IMR-90 (cell line): ENCODE measurements around the gene PMEPA1. TPM values are rescaled to one million over a fixed set of nuclear protein-coding genes. Genes with fewer than 3 reads are reported as not detected.
A peak's percentile ranks its signal among the peaks of the same experiment; 100 is the strongest.

Experiments
- ATAC-seq: fragments of 200-7000 bp; cut with Tn5 transposase; 2 replicates; pipeline ENCODE4 v1.9.1; 2020; ENCODE audit warnings: low read depth, mild to moderate bottlenecking, moderate library complexity
- BruUV-seq: library from RNA; stranded (reverse); fragments of 400-500 nt; replicated peaks from 2 replicates; lab custom pipeline; 2021; lab: Mats Ljungman, UMichigan
- CTCF ChIA-PET: fragments of 300-600 bp; formaldehyde crosslinking; extraction: SDS; loops from one replicate; lab custom pipeline; 2021; ENCODE audit warnings: antibody characterized with exemption; lab: Yijun Ruan, JAX
- POLR2A ChIA-PET: fragments of 300-600 bp; sonication (Branson Sonifier 250); formaldehyde crosslinking; loops from one replicate; lab custom pipeline; 2022; ENCODE audit warnings: antibody characterized with exemption; ENCODE audit not compliant: unreplicated experiment; lab: Charles Lee
- DNase-seq: peaks from one replicate; pipeline ENCODE4 v3.0.0; 2013
- H2AFZ ChIP-seq: replicated peaks from 2 replicates; pipeline ENCODE3; 2013; ENCODE audit warnings: low read length, mild to moderate bottlenecking; ENCODE audit not compliant: poor library complexity
- H2AK5ac ChIP-seq: 2 replicates; pipeline ENCODE4 v1.6.1; 2013; ENCODE audit warnings: low read depth, low read length, inconsistent platforms
- H2AK9ac ChIP-seq: replicated peaks from 2 replicates; pipeline ENCODE3; 2013; ENCODE audit warnings: mild to moderate bottlenecking, low read depth, low read length, moderate library complexity; ENCODE audit not compliant: poor library complexity
- H2BK120ac ChIP-seq: 2 replicates; pipeline ENCODE4 v1.6.1; 2013; ENCODE audit warnings: low read depth, low read length, inconsistent platforms
- H2BK15ac ChIP-seq: 3 replicates; pipeline ENCODE4 v1.6.1; 2013; ENCODE audit warnings: low read depth, low read length, inconsistent platforms
- H2BK20ac ChIP-seq: 2 replicates; pipeline ENCODE4 v1.6.1; 2013; ENCODE audit warnings: low read depth, mild to moderate bottlenecking, inconsistent platforms, low read length, moderate library complexity
- H2BK5ac ChIP-seq: 2 replicates; pipeline ENCODE4 v1.6.1; 2013; ENCODE audit warnings: mild to moderate bottlenecking, low read depth, low read length, inconsistent platforms; ENCODE audit not compliant: poor library complexity, severe bottlenecking
- H3K14ac ChIP-seq: replicated peaks from 2 replicates; pipeline ENCODE4 v1.6.1; 2013; ENCODE audit warnings: low read depth, low read length, inconsistent platforms
- H3K18ac ChIP-seq: 2 replicates; pipeline ENCODE4 v1.6.1; 2013; ENCODE audit warnings: low read depth, low read length, control low read depth
- H3K23ac ChIP-seq: 2 replicates; pipeline ENCODE4 v1.6.1; 2013; ENCODE audit warnings: low read depth, low read length, inconsistent platforms
- H3K27ac ChIP-seq: 2 replicates; pipeline ENCODE4 v1.5.1; 2013; ENCODE audit warnings: mild to moderate bottlenecking, control low read depth, low read length; ENCODE audit not compliant: insufficient read depth
- H3K27me3 ChIP-seq: 2 replicates; pipeline ENCODE4 v1.6.1; 2013; ENCODE audit warnings: low read length; ENCODE audit not compliant: control insufficient read depth, insufficient read depth
- H3K36me3 ChIP-seq: 2 replicates; pipeline ENCODE4 v1.6.1; 2013; ENCODE audit warnings: low read length, mixed read lengths; ENCODE audit not compliant: control insufficient read depth, insufficient read depth
- H3K4ac ChIP-seq: 2 replicates; pipeline ENCODE4 v1.6.1; 2013; ENCODE audit warnings: low read depth, low read length, inconsistent platforms
- H3K4me1 ChIP-seq: 2 replicates; pipeline ENCODE4 v1.6.1; 2013; ENCODE audit warnings: low read length, mixed read lengths; ENCODE audit not compliant: control insufficient read depth, insufficient read depth
- H3K4me2 ChIP-seq: 2 replicates; pipeline ENCODE4 v1.6.1; 2013; ENCODE audit warnings: low read depth, mild to moderate bottlenecking, control low read depth, low read length, moderate library complexity
- H3K4me3 ChIP-seq: 2 replicates; pipeline ENCODE4 v1.5.1; 2013; ENCODE audit warnings: low read depth, mild to moderate bottlenecking, control low read depth, low read length, moderate library complexity; ENCODE audit not compliant: insufficient read depth
- H3K56ac ChIP-seq: 2 replicates; pipeline ENCODE4 v1.6.1; 2013; ENCODE audit warnings: low read length, inconsistent platforms; ENCODE audit not compliant: insufficient read depth; ENCODE audit errors: extremely low read depth
- H3K79me1 ChIP-seq, 2 experiments: 2 replicates each; pipeline ENCODE4 v1.6.1; 2013; ENCODE audit warnings: low read length in 2 of 2, inconsistent platforms in 1 of 2, low read depth in 1 of 2
- H3K9ac ChIP-seq: 2 replicates; pipeline ENCODE4 v1.6.1; 2013; ENCODE audit warnings: low read depth, low read length, control low read depth
- H3K9me1 ChIP-seq: 2 replicates; pipeline ENCODE4 v1.6.1; 2013; ENCODE audit warnings: low read length, inconsistent platforms; ENCODE audit not compliant: insufficient read depth
- H3K9me3 ChIP-seq: 2 replicates; pipeline ENCODE4 v1.6.1; 2013; ENCODE audit warnings: low read length; ENCODE audit not compliant: control insufficient read depth, insufficient read depth
- H4K20me1 ChIP-seq: 2 replicates; pipeline ENCODE4 v1.6.1; 2013; ENCODE audit warnings: low read length, inconsistent platforms; ENCODE audit not compliant: insufficient read depth
- H4K5ac ChIP-seq: 2 replicates; pipeline ENCODE4 v1.6.1; 2013; ENCODE audit warnings: mild to moderate bottlenecking, low read depth, low read length, control low read depth
- H4K8ac ChIP-seq, 2 experiments: 2 replicates each; pipeline ENCODE4 v1.6.1; 2013; ENCODE audit warnings: low read depth in 2 of 2, low read length in 2 of 2, control low read depth in 1 of 2, inconsistent platforms in 1 of 2
- H4K91ac ChIP-seq: 2 replicates; pipeline ENCODE4 v1.6.1; 2013; ENCODE audit warnings: low read depth, low read length, inconsistent platforms; ENCODE audit not compliant: insufficient read depth
- BHLHE40 ChIP-seq: fragments of 150-350 bp; IDR thresholded peaks from 2 replicates; pipeline ENCODE4 v1.6.1; 2016; ENCODE audit warnings: mild to moderate bottlenecking, low read depth, low read length
- CEBPB ChIP-seq: IDR thresholded peaks from 2 replicates; pipeline ENCODE4 v1.6.1; 2012; ENCODE audit warnings: low read depth, low read length, improper control_type of control experiment
- CHD1 ChIP-seq: IDR thresholded peaks from 2 replicates; pipeline ENCODE4 v1.6.1; 2012; ENCODE audit warnings: low read depth, low read length, improper control_type of control experiment
- MAFK ChIP-seq: IDR thresholded peaks from 2 replicates; pipeline ENCODE4 v1.6.1; 2012; ENCODE audit warnings: low read depth, low read length, improper control_type of control experiment
- MAZ ChIP-seq: IDR thresholded peaks from 2 replicates; pipeline ENCODE4 v1.6.1; 2012; ENCODE audit warnings: low read depth, mild to moderate bottlenecking, low read length, improper control_type of control experiment, moderate library complexity, borderline replicate concordance
- MXI1 ChIP-seq: IDR thresholded peaks from 2 replicates; pipeline ENCODE4 v1.6.1; 2012; ENCODE audit warnings: low read depth, mild to moderate bottlenecking, low read length, moderate library complexity, borderline replicate concordance
- NFE2L2 ChIP-seq: fragments of 150-350 bp; IDR thresholded peaks from 2 replicates; pipeline ENCODE4 v1.6.1; 2016; ENCODE audit warnings: low read depth, mild to moderate bottlenecking, low read length
- POLR2A ChIP-seq: IDR thresholded peaks from 2 replicates; pipeline ENCODE4 v1.6.1; 2012; ENCODE audit warnings: mild to moderate bottlenecking, low read depth, low read length
- RAD21 ChIP-seq: IDR thresholded peaks from 2 replicates; pipeline ENCODE4 v1.6.1; 2012; ENCODE audit warnings: low read length, improper control_type of control experiment
- SMC3 ChIP-seq: fragments of 150-350 bp; IDR thresholded peaks from 2 replicates; pipeline ENCODE4 v1.6.1; 2016; ENCODE audit warnings: low read depth, mild to moderate bottlenecking, antibody characterized with exemption, low read length, moderate library complexity
- WGBS, 2 experiments: methylation state at CpG; one replicate each; pipeline versions ENCODE4 v1.1.5 to v1.1.7; 2013; ENCODE audit warnings: missing lambda C conversion rate in 2 of 2; ENCODE audit not compliant: insufficient read length in 1 of 2; ENCODE audit errors: extremely low coverage in 2 of 2; 5-methylcytosine and 5-hydroxymethylcytosine counted together
- dilution Hi-C: fragments of 300-500 bp; cut with HindIII; formaldehyde crosslinking; loops from one replicate; pipeline ENCODE4 v1.14.3; 2018; ENCODE audit warnings: low sequenced_read_pairs; ENCODE audit not compliant: unreplicated experiment
- in situ Hi-C: fragments of 300-500 bp; cut with MboI; formaldehyde crosslinking; loops from 3 replicates; pipeline ENCODE4 v1.14.3; 2019; ENCODE audit warnings: low sequenced_read_pairs, inconsistent platforms, mixed read lengths
- intact Hi-C: fragments of 100-400 bp; cut with micrococcal nuclease; formaldehyde crosslinking; loops from 2 replicates; pipeline ENCODE4 v1.10.0; 2022
- polyA plus RNA-seq, 3 experiments: library from polyadenylated mRNA; depleted of rRNA; stranded (reverse); fragments of >200 nt; gene quantifications; 2 replicates each; pipeline ENCODE4 v1.2.3, GENCODE V29; 2012; ENCODE audit warnings: low replicate concordance in 1 of 3
- total RNA-seq: library from RNA; depleted of rRNA; stranded (reverse); fragments of >200 nt; gene quantifications from 2 replicates; pipeline ENCODE4 v1.2.3, GENCODE V29; 2012
- TF ChIP-seq, protein P1 (sequence below): fragments of 150-350 bp; IDR thresholded peaks from 2 replicates; pipeline ENCODE4 v1.6.1; 2017; ENCODE audit warnings: mild to moderate bottlenecking, antibody characterized with exemption, low read length, low read depth
- TF ChIP-seq, protein P2 (sequence below): conservative IDR thresholded peaks from 2 replicates; pipeline ENCODE4 v1.5.1; 2012; ENCODE audit warnings: mild to moderate bottlenecking, low read depth, low read length, improper control_type of control experiment
- TF ChIP-seq, protein P3 (sequence below): fragments of 150-350 bp; IDR thresholded peaks from 2 replicates; pipeline ENCODE4 v1.6.1; 2016; ENCODE audit warnings: low read depth, mild to moderate bottlenecking, low read length, moderate library complexity, borderline replicate concordance

PMEPA1 gene
- total and polyA plus RNA-seq, 2 of the 4 experiments (the other 2 are of a cell fraction) = 2.0 to 6.9 TPM

DNA sequence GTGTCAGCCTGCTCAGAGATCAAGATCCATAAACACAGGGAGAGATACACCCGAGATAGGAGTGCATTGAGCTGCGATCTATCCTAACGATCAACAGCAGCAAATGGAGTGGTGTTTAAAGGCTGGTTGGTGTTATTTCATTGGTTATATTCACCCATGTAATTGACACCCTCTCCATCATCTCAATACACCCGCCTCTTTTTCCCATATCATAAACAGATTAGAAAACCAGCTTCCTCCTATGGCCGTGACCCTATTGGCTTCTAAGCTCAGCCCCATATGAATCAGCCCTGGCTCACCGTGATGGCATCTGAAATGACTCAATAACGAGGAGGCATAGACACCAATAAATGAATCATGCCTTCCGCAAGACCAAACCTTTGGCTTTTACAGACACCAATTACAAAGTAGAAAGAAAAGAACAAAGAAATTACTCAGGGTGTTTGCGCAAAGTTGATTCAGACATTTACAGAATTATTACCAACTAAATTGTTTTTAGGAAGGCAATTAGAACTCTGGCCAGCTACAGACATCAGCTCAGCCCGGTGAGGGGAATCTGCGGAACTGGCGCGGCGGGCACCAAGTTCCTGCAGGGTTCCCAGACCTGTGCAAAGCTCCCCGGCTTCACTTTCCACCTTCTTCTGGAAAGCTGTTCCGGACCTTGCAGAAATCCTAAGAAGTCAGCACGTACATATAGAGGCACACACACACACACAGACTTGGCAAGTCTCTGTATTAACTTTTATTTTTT is 11.5 kb downstream of the PMEPA1 start:
- Histone ChIP-seq H3K18ac (peak overlapping the region; percentile 43; the same call in 1 of the 2 replicates), H4K20me1 (peaks cover 82% of the 10 kb centered on the region), H4K91ac (peak overlapping the region; percentile 79), H3K9ac (peak overlapping the region; percentile 2; the same call in 1 of the 2 replicates), H2BK20ac (peak overlapping the region; percentile 80), H3K4ac (peak overlapping the region; percentile 73), H2AK5ac (peak overlapping the region; percentile 83), H3K36me3 (no peaks in the 10 kb centered on the region), H2BK15ac (peak overlapping the region; percentile 45; the same call in 2 of the 3 replicates), H4K5ac (no peak overlapping the region; the same call in 1 of the 2 replicates), H3K4me2 (peak overlapping the region; percentile 83), H3K79me1 (peaks cover 23 to 61% of the 10 kb centered on the region in 2 experiments; a peak in 3 of 4 replicates), H3K14ac (peak overlapping the region; percentile 62), H2BK120ac (peak overlapping the region; percentile 83), H4K8ac (peak overlapping the region; percentile 36 to 54; a peak in 1 of 4 replicates), H3K9me3 (no peaks in the 10 kb centered on the region), H3K4me3 (peak overlapping the region; percentile 5; the same call in 1 of the 2 replicates), H3K9me1 (peaks cover 34% of the 10 kb centered on the region), H2BK5ac (peak overlapping the region; percentile 41), H3K4me1 (peaks cover 17% of the 10 kb centered on the region), H2AK9ac (no peak overlapping the region), H3K27me3 (no peaks in the 10 kb centered on the region), H3K23ac (peak overlapping the region; percentile 55), H3K56ac (peak overlapping the region; percentile 39; the same call in 1 of the 2 replicates), H2AFZ (no peak overlapping the region), H3K27ac (peak overlapping the region; percentile 64)
- ATAC-seq (peak; percentile 95), DNase-seq (peak; percentile 98)
- ChIA-PET CTCF (interaction anchor here (0.6 kb wide), 1 partner anchor 37 kb away, joined by 3 read pairs; no protein-coding TSS in a partner anchor), POLR2A (interaction anchor here (1.3 kb wide), 1 partner anchor 12 kb away, joined by 4 read pairs; the partner anchor contains the start of gene PMEPA1)
- BruUV-seq = no TSS peak
- 0% methylated on average over 3 of the region's 17 CpGs; no CpG with 5 or more reads in 1 of the 2 experiments for WGBS, 2 experiments
- dilution Hi-C loops = no loop called here
- in situ Hi-C loops = loop anchor here (25.0 kb wide), 1 partner anchor 1339 kb away; the partner anchor contains the start of genes ATP5F1E and PRELID3B
- intact Hi-C loops = loop anchor here (1.0 kb wide), 1 partner anchor 10 kb away; no protein-coding TSS in a partner anchor
- TF ChIP-seq SMC3 (no peak), MXI1 (no peak), CEBPB (peak; percentile 94), CHD1 (no peak), POLR2A (peak; percentile 14; the same call in 1 of the 2 replicates), BHLHE40 (peak; percentile 54; the same call in 1 of the 2 replicates), RAD21 (no peak), NFE2L2 (no peak), MAZ (peak; percentile 42; the same call in 1 of the 2 replicates), MAFK (no peak)
- TF ChIP-seq, protein P1, sequence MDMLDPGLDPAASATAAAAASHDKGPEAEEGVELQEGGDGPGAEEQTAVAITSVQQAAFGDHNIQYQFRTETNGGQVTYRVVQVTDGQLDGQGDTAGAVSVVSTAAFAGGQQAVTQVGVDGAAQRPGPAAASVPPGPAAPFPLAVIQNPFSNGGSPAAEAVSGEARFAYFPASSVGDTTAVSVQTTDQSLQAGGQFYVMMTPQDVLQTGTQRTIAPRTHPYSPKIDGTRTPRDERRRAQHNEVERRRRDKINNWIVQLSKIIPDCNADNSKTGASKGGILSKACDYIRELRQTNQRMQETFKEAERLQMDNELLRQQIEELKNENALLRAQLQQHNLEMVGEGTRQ = no peak
- TF ChIP-seq, protein P2, sequence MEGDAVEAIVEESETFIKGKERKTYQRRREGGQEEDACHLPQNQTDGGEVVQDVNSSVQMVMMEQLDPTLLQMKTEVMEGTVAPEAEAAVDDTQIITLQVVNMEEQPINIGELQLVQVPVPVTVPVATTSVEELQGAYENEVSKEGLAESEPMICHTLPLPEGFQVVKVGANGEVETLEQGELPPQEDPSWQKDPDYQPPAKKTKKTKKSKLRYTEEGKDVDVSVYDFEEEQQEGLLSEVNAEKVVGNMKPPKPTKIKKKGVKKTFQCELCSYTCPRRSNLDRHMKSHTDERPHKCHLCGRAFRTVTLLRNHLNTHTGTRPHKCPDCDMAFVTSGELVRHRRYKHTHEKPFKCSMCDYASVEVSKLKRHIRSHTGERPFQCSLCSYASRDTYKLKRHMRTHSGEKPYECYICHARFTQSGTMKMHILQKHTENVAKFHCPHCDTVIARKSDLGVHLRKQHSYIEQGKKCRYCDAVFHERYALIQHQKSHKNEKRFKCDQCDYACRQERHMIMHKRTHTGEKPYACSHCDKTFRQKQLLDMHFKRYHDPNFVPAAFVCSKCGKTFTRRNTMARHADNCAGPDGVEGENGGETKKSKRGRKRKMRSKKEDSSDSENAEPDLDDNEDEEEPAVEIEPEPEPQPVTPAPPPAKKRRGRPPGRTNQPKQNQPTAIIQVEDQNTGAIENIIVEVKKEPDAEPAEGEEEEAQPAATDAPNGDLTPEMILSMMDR = no peak
- TF ChIP-seq, protein P3, sequence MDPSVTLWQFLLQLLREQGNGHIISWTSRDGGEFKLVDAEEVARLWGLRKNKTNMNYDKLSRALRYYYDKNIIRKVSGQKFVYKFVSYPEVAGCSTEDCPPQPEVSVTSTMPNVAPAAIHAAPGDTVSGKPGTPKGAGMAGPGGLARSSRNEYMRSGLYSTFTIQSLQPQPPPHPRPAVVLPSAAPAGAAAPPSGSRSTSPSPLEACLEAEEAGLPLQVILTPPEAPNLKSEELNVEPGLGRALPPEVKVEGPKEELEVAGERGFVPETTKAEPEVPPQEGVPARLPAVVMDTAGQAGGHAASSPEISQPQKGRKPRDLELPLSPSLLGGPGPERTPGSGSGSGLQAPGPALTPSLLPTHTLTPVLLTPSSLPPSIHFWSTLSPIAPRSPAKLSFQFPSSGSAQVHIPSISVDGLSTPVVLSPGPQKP = no peak
